ENCODE measurements around the gene NATD1. TPM values are rescaled to one million over a fixed set of nuclear protein-coding genes. Genes with fewer than 3 reads are reported as not detected.

The NATD1 gene
- total and polyA plus RNA-seq, 9 of the 15 experiments (the other 6 are each of a cell fraction or from before 2014, with no cell fraction given) = 0.24 to 5.4 (median 1.6) TPM

DNA sequence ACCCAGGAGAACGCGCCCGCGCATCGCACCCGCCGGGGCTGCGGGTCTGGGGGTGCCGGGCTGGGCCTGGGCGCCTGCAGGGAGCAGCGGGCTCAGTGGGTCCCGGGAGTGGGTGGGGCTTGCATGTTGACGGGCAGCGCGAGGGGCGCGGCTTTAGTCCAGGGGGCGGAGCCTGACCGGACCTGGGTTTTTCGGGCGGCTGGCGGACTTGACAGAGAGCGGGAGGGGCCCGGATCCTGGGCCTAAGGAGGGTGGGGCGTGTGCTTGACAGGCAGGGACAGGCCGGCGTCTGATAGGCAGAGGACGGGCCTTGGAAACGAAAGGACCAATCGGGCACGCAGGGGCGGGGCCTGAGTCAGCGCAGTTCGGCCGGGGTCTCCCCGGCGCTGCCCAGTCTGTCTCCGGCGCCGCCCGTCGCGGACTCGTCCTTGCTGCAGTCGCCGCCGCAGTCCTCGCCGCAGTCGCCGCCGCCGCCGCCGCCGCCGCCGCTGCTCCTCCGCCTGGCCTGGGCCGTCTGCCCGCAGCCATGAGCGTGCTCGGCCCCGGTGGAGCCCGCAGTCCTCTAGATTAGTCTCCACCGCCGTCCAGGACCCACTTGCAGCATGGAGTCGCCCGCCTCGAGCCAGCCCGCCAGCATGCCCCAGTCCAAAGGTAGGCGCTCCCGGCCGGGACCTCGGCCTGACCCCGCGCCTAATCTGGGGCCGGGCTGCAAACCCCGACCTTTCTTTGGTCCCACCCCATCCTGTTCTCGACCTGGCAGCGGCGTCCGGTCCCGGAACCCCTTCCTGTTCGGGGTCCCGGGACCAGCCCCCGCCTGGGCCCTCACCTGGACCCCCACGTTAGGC is 31.3 kb upstream of the NATD1 start, which contains the start of gene MAP2K3 (continued):
- TF ChIP-seq CHD7 (IDR thresholded peaks at IDR 0.05; ENCODE audit: low read depth, low read length) = no peak
- TF ChIP-seq ZNF311 (CRISPR knock-in tag; IDR thresholded peaks at IDR 0.05) = no peak
- no peak for TF ChIP-seq BHLHE40 (IDR thresholded peaks at IDR 0.05; ENCODE audit: low read length)
- TF ChIP-seq KLF13 (tag; IDR thresholded peaks at IDR 0.05; ENCODE audit: borderline replicate concordance, low read depth) = no peak
- no peak for TF ChIP-seq SREBF2 (CRISPR knock-in tag; IDR thresholded peaks at IDR 0.05)
- no peak for TF ChIP-seq ESRRA (IDR thresholded peaks at IDR 0.05; ENCODE audit: borderline replicate concordance, low read depth)
- TF ChIP-seq ZNF512 (tag; IDR thresholded peaks at IDR 0.05) = no peak
- TF ChIP-seq ZNF586 (CRISPR knock-in tag; conservative IDR thresholded peaks at IDR 0.05) = no peak
- TF ChIP-seq SP2 (IDR thresholded peaks at IDR 0.05; ENCODE audit: extremely low read depth, low read depth, low read length, poor library complexity, severe bottlenecking) = peak; percentile 33
- no peak for TF ChIP-seq XRCC4 (IDR thresholded peaks at IDR 0.05; ENCODE audit: extremely low read depth, insufficient read depth, insufficient read length)
- no peak for TF ChIP-seq ZNF778 (CRISPR knock-in tag; IDR thresholded peaks at IDR 0.05)
- no peak for TF ChIP-seq HDAC8 (tag; IDR thresholded peaks at IDR 0.05)
- TF ChIP-seq HNRNPH1 (optimal IDR thresholded peaks at IDR 0.05; ENCODE audit: low read depth, low read length) = no peak
- no peak for TF ChIP-seq SMAD2 (IDR thresholded peaks at IDR 0.05; ENCODE audit: low read depth, low read length)
- TF ChIP-seq ZNF445 (CRISPR knock-in tag; IDR thresholded peaks at IDR 0.05; ENCODE audit: low read depth) = no peak

All from K562 (cell line).